ENCODE data around the gene HEATR9. TPM values are rescaled to one million over a fixed set of nuclear protein-coding genes. Genes with fewer than 3 reads are reported as not detected.

Gene HEATR9
- total RNA-seq, 1 experiment from 2014 or later: not detected

DNA sequence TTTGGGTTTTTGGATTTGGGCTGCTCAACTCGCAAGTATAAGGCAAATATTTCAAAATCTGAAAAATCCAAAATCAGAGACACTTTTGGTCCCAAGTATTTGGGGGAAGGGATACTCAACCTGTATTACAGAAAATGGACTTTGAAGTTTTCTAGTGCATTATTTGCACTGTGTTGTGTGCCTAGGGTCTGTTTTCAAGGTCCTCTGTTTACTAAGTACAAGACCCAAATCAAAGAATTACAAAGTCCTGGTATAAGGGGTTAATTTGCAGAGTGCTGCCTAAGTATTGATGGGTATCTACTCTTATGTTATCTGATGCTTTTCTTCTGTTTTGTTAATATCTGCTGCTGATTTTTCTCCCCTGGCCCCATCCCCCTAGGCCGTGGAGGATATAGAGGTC, 25.0 kb downstream of the HEATR9 start (continued):
- TF ChIP-seq FOSL1 (IDR thresholded peaks at IDR 0.05; ENCODE audit: low read depth) (no peak), EGR1 (IDR thresholded peaks at IDR 0.05; ENCODE audit: low read depth) (no peak), POLR2A (IDR thresholded peaks at IDR 0.05; ENCODE audit: borderline replicate concordance, extremely low read depth, insufficient read depth, insufficient read length) (no peak), EZH2phosphoT487 (IDR thresholded peaks at IDR 0.05; ENCODE audit: borderline replicate concordance) (no peak), EZH2 (IDR thresholded peaks at IDR 0.05) (no peak), TCF7L2 (IDR thresholded peaks at IDR 0.05; ENCODE audit: borderline replicate concordance, extremely low read depth, insufficient read depth, insufficient read length) (no peak)

GRCh38 chr17:35842239-35842638, 26.5 kb downstream of the HEATR9 start:
- Histone ChIP-seq H3K4me3 (replicated peaks in 1 of 2; ENCODE audit: low read depth in 1 of 2, low read length in 2 of 2) (no peak overlapping the region), H4K20me1 (ENCODE audit: insufficient read depth) (peaks cover 8% of the 10 kb centered on the region; the same call in 1 of the 2 replicates), H2AFZ (ENCODE audit: low read depth, low read length, poor library complexity, severe bottlenecking) (no peak overlapping the region), H3K9ac (ENCODE audit: low read length) (no peak overlapping the region), H3K4me1 (ENCODE audit: control insufficient read depth in 1 of 2, insufficient read depth in 2 of 2, low read length in 2 of 2) (no peaks in the 10 kb centered on the region), H3K36me3 (ENCODE audit: control insufficient read depth in 1 of 2, insufficient read depth in 2 of 2, low read length in 2 of 2) (peaks cover 71 to 73% of the 10 kb centered on the region in 2 experiments), H3K9me3 (ENCODE audit: control insufficient read depth in 1 of 2, insufficient read depth in 1 of 2, low read depth in 1 of 2, low read length in 2 of 2) (no peaks in the 10 kb centered on the region), H3K79me2 (ENCODE audit: insufficient read depth, low read length) (peaks cover 65% of the 10 kb centered on the region), H3K27ac (ENCODE audit: low read depth, low read length) (no peak overlapping the region), H3K9me2 (ENCODE audit: insufficient read depth) (no peaks in the 10 kb centered on the region), H3K4me2 (ENCODE audit: low read length) (no peak overlapping the region), H3K27me3 (ENCODE audit: insufficient read depth, low read length) (no peaks in the 10 kb centered on the region)
- intact Hi-C loops (cut with micrococcal nuclease): loop anchor here (10.0 kb wide), 1 partner anchor 313 kb away; no protein-coding TSS in a partner anchor
- ChIA-PET POLR2A (no interaction called here), CTCF (no interaction called here), RAD21 (ENCODE audit: low non-redundant PET in 1 of 2, low total read pairs in 2 of 2, uncharacterized antibody in 2 of 2, unreplicated experiment in 2 of 2) (interaction anchor here in 1 of 2 experiments (0.6 kb wide), 1 partner anchor 11 kb away, joined by 5 read pairs; no protein-coding TSS in a partner anchor)
- no TSS peak for BruUV-seq (replicated peaks)
- TF ChIP-seq EZH2 (IDR thresholded peaks at IDR 0.05) (no peak), ZFX (IDR thresholded peaks at IDR 0.05) (no peak), POLR2AphosphoS5 (IDR thresholded peaks at IDR 0.05; ENCODE audit: low read depth, low read length) (no peak), CTCF (IDR thresholded peaks at IDR 0.05 in 2 of 3, conservative IDR thresholded peaks at IDR 0.05 in 1 of 3; ENCODE audit: borderline replicate concordance in 1 of 3, insufficient read depth in 1 of 3, low read depth in 2 of 3, low read length in 2 of 3) (no peak), REST (IDR thresholded peaks at IDR 0.05; ENCODE audit: low read depth) (no peak), FOSL1 (IDR thresholded peaks at IDR 0.05; ENCODE audit: low read depth) (no peak), SIN3A (IDR thresholded peaks at IDR 0.05; ENCODE audit: low read depth) (no peak), CEBPB (IDR thresholded peaks at IDR 0.05; ENCODE audit: low read depth) (no peak), YY1 (IDR thresholded peaks at IDR 0.05; ENCODE audit: extremely low read depth, insufficient replicate concordance, low read depth, low read length) (no peak), ELF1 (IDR thresholded peaks at IDR 0.05; ENCODE audit: borderline replicate concordance, low read depth) (no peak), TCF7L2 (IDR thresholded peaks at IDR 0.05; ENCODE audit: borderline replicate concordance, extremely low read depth, insufficient read depth, insufficient read length) (no peak)
- TF ChIP-seq, protein P1, sequence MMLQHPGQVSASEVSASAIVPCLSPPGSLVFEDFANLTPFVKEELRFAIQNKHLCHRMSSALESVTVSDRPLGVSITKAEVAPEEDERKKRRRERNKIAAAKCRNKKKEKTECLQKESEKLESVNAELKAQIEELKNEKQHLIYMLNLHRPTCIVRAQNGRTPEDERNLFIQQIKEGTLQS (IDR thresholded peaks at IDR 0.05): no peak
- TF ChIP-seq, protein P2, sequence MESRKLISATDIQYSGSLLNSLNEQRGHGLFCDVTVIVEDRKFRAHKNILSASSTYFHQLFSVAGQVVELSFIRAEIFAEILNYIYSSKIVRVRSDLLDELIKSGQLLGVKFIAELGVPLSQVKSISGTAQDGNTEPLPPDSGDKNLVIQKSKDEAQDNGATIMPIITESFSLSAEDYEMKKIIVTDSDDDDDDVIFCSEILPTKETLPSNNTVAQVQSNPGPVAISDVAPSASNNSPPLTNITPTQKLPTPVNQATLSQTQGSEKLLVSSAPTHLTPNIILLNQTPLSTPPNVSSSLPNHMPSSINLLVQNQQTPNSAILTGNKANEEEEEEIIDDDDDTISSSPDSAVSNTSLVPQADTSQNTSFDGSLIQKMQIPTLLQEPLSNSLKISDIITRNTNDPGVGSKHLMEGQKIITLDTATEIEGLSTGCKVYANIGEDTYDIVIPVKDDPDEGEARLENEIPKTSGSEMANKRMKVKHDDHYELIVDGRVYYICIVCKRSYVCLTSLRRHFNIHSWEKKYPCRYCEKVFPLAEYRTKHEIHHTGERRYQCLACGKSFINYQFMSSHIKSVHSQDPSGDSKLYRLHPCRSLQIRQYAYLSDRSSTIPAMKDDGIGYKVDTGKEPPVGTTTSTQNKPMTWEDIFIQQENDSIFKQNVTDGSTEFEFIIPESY (IDR thresholded peaks at IDR 0.05; ENCODE audit: extremely low read depth, insufficient replicate concordance, low read length): no peak
- no peak for ATAC-seq
- DNase-seq (ENCODE audit: low read depth, low spot score): no peak
